ENCODE results near the gene PXMP2. TPM values are rescaled to one million over a fixed set of nuclear protein-coding genes. Genes with fewer than 3 reads are reported as not detected.

Gene PXMP2
- total RNA-seq, 1 experiment from 2014 or later: 17.8 TPM

DNA sequence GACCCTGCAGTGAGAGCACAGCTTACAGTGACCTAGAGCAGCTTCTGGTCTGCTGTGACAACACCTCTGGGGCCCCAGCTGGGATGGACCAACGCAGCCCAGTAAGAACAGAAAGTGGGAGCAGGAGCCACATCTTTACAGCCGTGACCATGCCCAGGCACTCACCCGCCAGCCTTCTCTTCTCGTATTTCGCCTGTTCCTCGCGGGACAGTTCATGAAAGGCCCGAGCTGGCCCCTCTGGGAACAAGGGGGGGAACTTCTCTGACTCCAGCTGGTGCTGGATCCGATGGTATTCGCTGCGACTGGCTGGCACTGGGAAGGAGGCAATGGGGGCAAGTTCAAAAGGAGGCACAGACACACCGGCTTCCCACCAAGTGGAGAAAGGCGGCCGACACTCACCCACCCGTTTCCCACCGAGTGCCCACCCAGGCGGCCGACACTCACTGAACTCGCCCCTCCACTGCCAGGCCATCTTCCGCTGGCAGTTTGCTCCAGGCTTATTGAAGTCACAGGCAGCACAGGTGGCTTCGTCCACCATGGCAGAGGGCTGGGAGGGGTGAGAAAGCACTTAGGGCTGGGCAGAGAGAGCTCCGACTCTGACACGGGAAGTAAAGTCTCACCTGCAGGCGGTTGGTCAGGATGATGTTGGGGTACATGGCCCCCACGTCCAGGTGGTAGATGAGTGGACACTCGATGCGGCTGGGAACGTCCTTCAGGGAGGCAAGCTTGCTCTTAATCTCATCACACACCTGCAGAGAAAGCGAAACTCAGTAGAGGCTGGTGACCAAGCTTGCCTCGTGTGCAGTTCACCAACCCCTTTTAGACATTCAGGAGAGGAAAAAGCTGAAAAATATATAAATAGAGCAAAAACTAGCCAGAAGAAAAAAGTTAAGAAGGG is 18.9 kb upstream of the PXMP2 start:
- H3K27ac Mint-ChIP-seq: no peak overlapping the region
- Histone ChIP-seq H3K18ac (ENCODE audit: insufficient read length, low read depth, low read length) (no peak overlapping the region), H2BK5ac (ENCODE audit: insufficient read length, low read length) (no peak overlapping the region), H3K4ac (ENCODE audit: low read depth, low read length) (no peak overlapping the region), H3K79me1 (ENCODE audit: insufficient read depth, low read depth, low read length, poor library complexity, severe bottlenecking) (no peaks in the 10 kb centered on the region), H4K91ac (ENCODE audit: insufficient read length, low read depth, low read length) (no peak overlapping the region), H2AK5ac (ENCODE audit: insufficient read length, low read length) (no peak overlapping the region), H2BK120ac (ENCODE audit: low read depth, low read length, poor library complexity, severe bottlenecking) (no peak overlapping the region), H2BK12ac (ENCODE audit: insufficient read length, low read depth, low read length) (no peak overlapping the region), H2BK20ac (ENCODE audit: low read depth, low read length, poor library complexity, severe bottlenecking) (no peak overlapping the region), H3K56ac (ENCODE audit: insufficient read length, low read depth, low read length) (no peak overlapping the region), H4K20me1 (ENCODE audit: control insufficient read depth, insufficient read depth, insufficient read length) (no peaks in the 10 kb centered on the region), H2BK15ac (ENCODE audit: low read depth, low read length) (no peak overlapping the region), H4K5ac (ENCODE audit: insufficient read length, low read depth, low read length) (no peak overlapping the region), H3K27me3 (ENCODE audit: insufficient read depth, low read length) (no peaks in the 10 kb centered on the region), H3K4me1 (ENCODE audit: insufficient read depth, low read length) (no peaks in the 10 kb centered on the region), H3T11ph (ENCODE audit: low read length) (no peak overlapping the region), H3K9me3 (ENCODE audit: control insufficient read depth, low read depth, low read length) (no peaks in the 10 kb centered on the region), H3K23ac (ENCODE audit: insufficient read length, low read depth, low read length) (no peak overlapping the region), H3K9ac (ENCODE audit: extremely low read depth, insufficient read length, low read length) (no peak overlapping the region), H3K23me2 (ENCODE audit: insufficient read length, low read depth, low read length, poor library complexity, severe bottlenecking) (no peaks in the 10 kb centered on the region), H3K14ac (ENCODE audit: insufficient read depth, low read length) (no peak overlapping the region), H3K4me2 (ENCODE audit: insufficient read depth, insufficient read length, low read length) (no peak overlapping the region), H2AFZ (ENCODE audit: low read length) (no peak overlapping the region), H3K27ac (ENCODE audit: insufficient read length, low read depth, low read length) (no peak overlapping the region), H3K79me2 (ENCODE audit: insufficient read depth, low read length) (no peaks in the 10 kb centered on the region), H4K8ac (replicated peaks; ENCODE audit: insufficient read length, low read depth, low read length) (no peak overlapping the region)
- no peaks in the 10 kb centered on the region for H3K27me3 Mint-ChIP-seq (ENCODE audit: low read depth)
- TF ChIP-seq, protein P1, sequence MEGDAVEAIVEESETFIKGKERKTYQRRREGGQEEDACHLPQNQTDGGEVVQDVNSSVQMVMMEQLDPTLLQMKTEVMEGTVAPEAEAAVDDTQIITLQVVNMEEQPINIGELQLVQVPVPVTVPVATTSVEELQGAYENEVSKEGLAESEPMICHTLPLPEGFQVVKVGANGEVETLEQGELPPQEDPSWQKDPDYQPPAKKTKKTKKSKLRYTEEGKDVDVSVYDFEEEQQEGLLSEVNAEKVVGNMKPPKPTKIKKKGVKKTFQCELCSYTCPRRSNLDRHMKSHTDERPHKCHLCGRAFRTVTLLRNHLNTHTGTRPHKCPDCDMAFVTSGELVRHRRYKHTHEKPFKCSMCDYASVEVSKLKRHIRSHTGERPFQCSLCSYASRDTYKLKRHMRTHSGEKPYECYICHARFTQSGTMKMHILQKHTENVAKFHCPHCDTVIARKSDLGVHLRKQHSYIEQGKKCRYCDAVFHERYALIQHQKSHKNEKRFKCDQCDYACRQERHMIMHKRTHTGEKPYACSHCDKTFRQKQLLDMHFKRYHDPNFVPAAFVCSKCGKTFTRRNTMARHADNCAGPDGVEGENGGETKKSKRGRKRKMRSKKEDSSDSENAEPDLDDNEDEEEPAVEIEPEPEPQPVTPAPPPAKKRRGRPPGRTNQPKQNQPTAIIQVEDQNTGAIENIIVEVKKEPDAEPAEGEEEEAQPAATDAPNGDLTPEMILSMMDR (conservative IDR thresholded peaks at IDR 0.05): no peak
- no peaks in the 10 kb centered on the region for H3K9me3 Mint-ChIP-seq
- peaks cover 61 to 92% (median 90%) of the 10 kb centered on the region in 3 experiments for H3K36me3 Mint-ChIP-seq (ENCODE audit: insufficient read depth in 1 of 3, low read depth in 3 of 3)
- no peaks in the 10 kb centered on the region for H3K4me1 Mint-ChIP-seq
- no peak for DNase-seq
- no CpG with 5 or more reads among the region's 30 CpGs for WGBS (ENCODE audit: extremely low coverage, insufficient read length, low lambda C conversion rate)
- no peak overlapping the region for H3K4me3 Mint-ChIP-seq

All from H9 (cell line).